ENCODE data around the gene LDLRAD4.

Gene LDLRAD4

DNA sequence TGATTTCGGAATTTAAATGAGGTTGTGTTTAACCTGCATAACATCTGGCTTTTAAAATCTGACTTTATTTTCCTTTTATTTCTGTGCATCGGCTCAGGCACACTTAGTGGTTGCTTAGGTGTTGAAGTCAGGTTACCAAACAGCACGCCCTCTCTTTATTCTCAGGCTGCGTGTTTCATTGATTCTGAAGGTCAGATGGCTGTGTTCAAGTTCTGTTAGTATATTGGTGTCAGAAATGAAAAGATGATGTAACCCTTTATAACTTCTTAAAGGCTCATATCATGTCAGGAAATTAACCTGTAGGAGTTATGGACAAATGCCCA is 246.5 kb downstream of the LDLRAD4 start:
- no peak overlapping the region for H3K23ac ChIP-seq (ENCODE audit: low read length in 2 of 2)
- H3K4me1 ChIP-seq (ENCODE audit: control insufficient read depth, insufficient read depth, low read depth, low read length), result no peaks in the 10 kb centered on the region
- no peak overlapping the region for H2BK120ac ChIP-seq (ENCODE audit: low read depth, low read length)
- no peak overlapping the region for H3K4ac ChIP-seq (ENCODE audit: low read depth in 1 of 2, low read length in 2 of 2)
- H3K27me3 ChIP-seq (ENCODE audit: control insufficient read depth in 1 of 2, insufficient read depth in 1 of 2, low read length in 2 of 2), result no peaks in the 10 kb centered on the region
- H4K8ac ChIP-seq (ENCODE audit: low read length), result no peak overlapping the region
- H3K18ac ChIP-seq (ENCODE audit: low read depth in 1 of 2, low read length in 2 of 2), result no peak overlapping the region
- H2BK12ac ChIP-seq (ENCODE audit: low read length in 2 of 2), result no peak overlapping the region
- H2AFZ ChIP-seq (ENCODE audit: low read depth, low read length), result no peak overlapping the region
- H3K14ac ChIP-seq (ENCODE audit: low read length in 2 of 2), result no peak overlapping the region
- H2BK15ac ChIP-seq (ENCODE audit: low read depth, poor library complexity, severe bottlenecking), result no peak overlapping the region
- no peak for DNase-seq
- 91% methylated on average over 4 of the region's 4 CpGs for WGBS
- no peaks in the 10 kb centered on the region for H3K79me1 ChIP-seq (replicated peaks; ENCODE audit: low read length, poor library complexity, severe bottlenecking)
- no peak overlapping the region for H4K91ac ChIP-seq (ENCODE audit: low read length)
- no peak overlapping the region for H3K27ac ChIP-seq (ENCODE audit: low read length, poor library complexity, severe bottlenecking)
- H3K4me3 ChIP-seq (ENCODE audit: insufficient read depth in 1 of 2, low read depth in 1 of 2, low read length in 2 of 2), result no peak overlapping the region
- H3K9ac ChIP-seq (ENCODE audit: low read length), result no peak overlapping the region
- no peak overlapping the region for H2BK5ac ChIP-seq (ENCODE audit: low read depth, low read length, poor library complexity, severe bottlenecking)
- H3K9me3 ChIP-seq (ENCODE audit: control insufficient read depth, low read length), result no peaks in the 10 kb centered on the region
- no peak overlapping the region for H2AK5ac ChIP-seq (ENCODE audit: low read length, severe bottlenecking)
- no peak overlapping the region for H3K4me2 ChIP-seq (ENCODE audit: low read length, poor library complexity, severe bottlenecking)
- H3K36me3 ChIP-seq (ENCODE audit: control insufficient read depth in 1 of 2, insufficient read depth in 2 of 2, low read depth in 1 of 2, low read length in 2 of 2), result no peaks in the 10 kb centered on the region

DNA sequence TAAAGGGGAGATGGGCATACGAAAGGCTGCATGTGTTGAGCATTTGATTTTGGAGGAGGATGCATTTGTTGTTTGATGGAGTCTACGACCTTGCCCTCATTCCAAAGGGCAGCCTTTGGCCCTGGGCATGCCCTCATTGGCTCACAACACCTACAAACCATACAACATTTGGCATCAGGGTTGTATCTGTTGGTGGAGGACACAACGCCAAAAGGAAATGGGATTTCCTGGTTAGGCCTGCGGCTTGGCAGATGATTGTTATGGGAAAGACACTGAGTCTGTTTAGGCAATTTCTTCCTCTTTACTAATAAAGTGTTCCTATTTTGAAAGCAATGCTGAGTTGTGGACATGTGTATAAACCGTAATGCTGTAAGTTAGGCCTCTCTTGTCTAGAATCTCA is 246.9 kb downstream of the LDLRAD4 start:
- no peak overlapping the region for H2BK5ac ChIP-seq (ENCODE audit: low read depth, low read length, poor library complexity, severe bottlenecking)

DNA sequence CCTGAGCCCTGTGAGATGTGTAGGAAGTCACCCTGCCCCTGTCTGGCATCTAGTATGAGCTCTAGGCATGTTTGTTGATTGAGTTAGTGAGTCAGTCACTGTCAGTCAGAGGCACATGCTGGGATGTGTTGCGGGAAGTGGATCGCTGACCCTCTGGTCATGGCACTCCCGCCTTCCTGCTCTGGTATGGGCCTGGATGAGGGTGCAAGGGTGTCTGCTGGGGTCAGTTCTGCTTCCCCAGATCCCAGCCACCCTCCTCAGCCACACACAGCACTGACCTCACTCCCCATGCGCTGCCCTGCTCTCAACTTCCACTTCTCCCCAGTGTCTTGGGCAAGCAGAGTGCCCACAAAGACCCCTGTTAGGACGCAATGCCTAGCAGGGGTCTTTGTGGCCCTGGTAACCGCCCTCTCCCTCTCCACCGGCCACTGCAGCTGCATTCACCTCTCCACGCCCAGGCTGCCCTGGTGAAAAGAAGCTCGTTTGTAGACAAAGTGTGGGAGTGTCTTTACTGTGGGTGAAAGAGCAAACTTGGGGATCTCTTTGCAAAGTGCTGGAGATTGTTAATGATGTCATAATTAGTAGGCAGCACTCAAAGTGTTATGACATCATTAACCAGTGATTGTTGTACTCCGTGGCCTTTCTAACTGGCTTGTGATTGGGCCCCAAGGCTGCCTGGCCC is 252.1 kb downstream of the LDLRAD4 start:
- H4K91ac ChIP-seq (ENCODE audit: low read length), result no peak overlapping the region
- H3K9me3 ChIP-seq (ENCODE audit: control insufficient read depth, low read length), result no peaks in the 10 kb centered on the region
- H2BK12ac ChIP-seq (ENCODE audit: low read length in 2 of 2), result no peak overlapping the region
- no peak overlapping the region for H2AFZ ChIP-seq (ENCODE audit: low read depth, low read length)
- no peak overlapping the region for H3K23ac ChIP-seq (ENCODE audit: low read length in 2 of 2)
- H3K4me2 ChIP-seq (ENCODE audit: low read length, poor library complexity, severe bottlenecking), result no peak overlapping the region
- no peak overlapping the region for H2AK5ac ChIP-seq (ENCODE audit: low read length, severe bottlenecking)
- peaks cover 2% of the 10 kb centered on the region for H3K4me1 ChIP-seq (ENCODE audit: control insufficient read depth, insufficient read depth, low read depth, low read length)
- no peak overlapping the region for H3K18ac ChIP-seq (ENCODE audit: low read depth in 1 of 2, low read length in 2 of 2)
- H2BK120ac ChIP-seq (ENCODE audit: low read depth, low read length), result no peak overlapping the region
- no peak overlapping the region for H2BK15ac ChIP-seq (ENCODE audit: low read depth, poor library complexity, severe bottlenecking)
- no peak overlapping the region for H3K4me3 ChIP-seq (ENCODE audit: insufficient read depth in 1 of 2, low read depth in 1 of 2, low read length in 2 of 2)
- no peak overlapping the region for H3K27ac ChIP-seq (ENCODE audit: low read length, poor library complexity, severe bottlenecking)
- no peaks in the 10 kb centered on the region for H3K79me1 ChIP-seq (replicated peaks; ENCODE audit: low read length, poor library complexity, severe bottlenecking)
- no peak overlapping the region for H2BK5ac ChIP-seq (ENCODE audit: low read depth, low read length, poor library complexity, severe bottlenecking)
- H3K9ac ChIP-seq (ENCODE audit: low read length), result no peak overlapping the region
- 87% methylated on average over 10 of the region's 10 CpGs for WGBS
- H3K36me3 ChIP-seq (ENCODE audit: control insufficient read depth in 1 of 2, insufficient read depth in 2 of 2, low read depth in 1 of 2, low read length in 2 of 2), result no peaks in the 10 kb centered on the region
- H3K4ac ChIP-seq (ENCODE audit: low read depth in 1 of 2, low read length in 2 of 2), result no peak overlapping the region
- H3K27me3 ChIP-seq (ENCODE audit: control insufficient read depth in 1 of 2, insufficient read depth in 1 of 2, low read length in 2 of 2), result peaks cover 0 to 10% of the 10 kb centered on the region in 2 experiments
- no peak overlapping the region for H4K8ac ChIP-seq (ENCODE audit: low read length)
- no peak overlapping the region for H3K14ac ChIP-seq (ENCODE audit: low read length in 2 of 2)
- no peak for DNase-seq

More for the DNA sequence above, 246.9 kb downstream of the LDLRAD4 start:
- H3K27ac ChIP-seq (ENCODE audit: low read length, poor library complexity, severe bottlenecking), result no peak overlapping the region
- H3K23ac ChIP-seq (ENCODE audit: low read length in 2 of 2), result no peak overlapping the region
- H2BK120ac ChIP-seq (ENCODE audit: low read depth, low read length), result no peak overlapping the region
- no peak overlapping the region for H4K91ac ChIP-seq (ENCODE audit: low read length)
- H3K36me3 ChIP-seq (ENCODE audit: control insufficient read depth in 1 of 2, insufficient read depth in 2 of 2, low read depth in 1 of 2, low read length in 2 of 2), result no peaks in the 10 kb centered on the region
- no peaks in the 10 kb centered on the region for H3K4me1 ChIP-seq (ENCODE audit: control insufficient read depth, insufficient read depth, low read depth, low read length)
- WGBS, result 87% methylated on average over 4 of the region's 5 CpGs
- no peaks in the 10 kb centered on the region for H3K79me1 ChIP-seq (replicated peaks; ENCODE audit: low read length, poor library complexity, severe bottlenecking)
- H3K4ac ChIP-seq (ENCODE audit: low read depth in 1 of 2, low read length in 2 of 2), result no peak overlapping the region
- no peak for DNase-seq
- peaks cover 0 to 1% of the 10 kb centered on the region in 2 experiments for H3K27me3 ChIP-seq (ENCODE audit: control insufficient read depth in 1 of 2, insufficient read depth in 1 of 2, low read length in 2 of 2)
- no peak overlapping the region for H3K4me2 ChIP-seq (ENCODE audit: low read length, poor library complexity, severe bottlenecking)
- no peak overlapping the region for H3K9ac ChIP-seq (ENCODE audit: low read length)
- no peak overlapping the region for H3K18ac ChIP-seq (ENCODE audit: low read depth in 1 of 2, low read length in 2 of 2)
- no peak overlapping the region for H3K4me3 ChIP-seq (ENCODE audit: insufficient read depth in 1 of 2, low read depth in 1 of 2, low read length in 2 of 2)
- no peak overlapping the region for H4K8ac ChIP-seq (ENCODE audit: low read length)
- no peak overlapping the region for H2BK12ac ChIP-seq (ENCODE audit: low read length in 2 of 2)
- no peak overlapping the region for H2AK5ac ChIP-seq (ENCODE audit: low read length, severe bottlenecking)
- no peak overlapping the region for H2BK15ac ChIP-seq (ENCODE audit: low read depth, poor library complexity, severe bottlenecking)
- H3K14ac ChIP-seq (ENCODE audit: low read length in 2 of 2), result no peak overlapping the region
- H2AFZ ChIP-seq (ENCODE audit: low read depth, low read length), result no peak overlapping the region
- H3K9me3 ChIP-seq (ENCODE audit: control insufficient read depth, low read length), result no peaks in the 10 kb centered on the region

DNA sequence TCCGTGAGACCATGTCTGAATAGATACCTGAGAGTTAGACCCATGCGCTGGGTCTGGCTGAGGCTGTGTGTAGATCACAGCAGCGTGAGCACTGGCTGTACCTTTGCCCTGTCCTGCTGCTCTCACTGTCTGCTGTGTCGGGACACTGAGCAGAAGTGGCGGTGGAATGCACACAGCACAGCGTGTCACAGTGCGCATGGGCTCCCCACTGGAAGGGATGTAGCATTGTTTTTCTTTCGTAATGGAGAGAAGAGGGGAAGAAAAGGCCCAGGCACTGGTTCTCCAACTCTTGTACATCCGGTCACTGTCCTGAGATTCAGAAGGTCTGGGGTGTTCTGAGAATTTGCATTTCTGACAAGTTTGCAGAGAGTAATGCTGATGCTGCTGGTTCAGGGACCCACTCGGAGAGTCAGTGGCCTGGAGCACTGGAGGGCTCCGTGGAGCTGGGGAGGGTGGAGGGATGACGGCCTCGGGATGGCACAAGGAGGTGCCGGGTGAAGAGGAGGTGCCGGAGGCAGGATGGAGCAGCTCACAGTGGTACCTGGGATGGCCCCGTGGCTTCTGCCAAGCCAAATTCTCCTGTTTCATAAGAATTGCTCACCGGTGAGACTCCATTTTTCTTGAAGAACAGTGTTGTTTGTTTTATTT is 252.8 kb downstream of the LDLRAD4 start:
- no peaks in the 10 kb centered on the region for H3K79me1 ChIP-seq (replicated peaks; ENCODE audit: low read length, poor library complexity, severe bottlenecking)
- H3K9me3 ChIP-seq (ENCODE audit: control insufficient read depth, low read length), result no peaks in the 10 kb centered on the region
- H2BK15ac ChIP-seq (ENCODE audit: low read depth, poor library complexity, severe bottlenecking), result no peak overlapping the region
- no peak overlapping the region for H2BK5ac ChIP-seq (ENCODE audit: low read depth, low read length, poor library complexity, severe bottlenecking)
- no peak overlapping the region for H2AFZ ChIP-seq (ENCODE audit: low read depth, low read length)
- no peak overlapping the region for H4K8ac ChIP-seq (ENCODE audit: low read length)
- peaks cover 0 to 10% of the 10 kb centered on the region in 2 experiments for H3K27me3 ChIP-seq (ENCODE audit: control insufficient read depth in 1 of 2, insufficient read depth in 1 of 2, low read length in 2 of 2)
- WGBS, result 86% methylated on average over 16 of the region's 17 CpGs
- no peak for DNase-seq
- no peak overlapping the region for H4K91ac ChIP-seq (ENCODE audit: low read length)
- no peak overlapping the region for H3K4me2 ChIP-seq (ENCODE audit: low read length, poor library complexity, severe bottlenecking)
- H2BK12ac ChIP-seq (ENCODE audit: low read length in 2 of 2), result no peak overlapping the region
- H3K36me3 ChIP-seq (ENCODE audit: control insufficient read depth in 1 of 2, insufficient read depth in 2 of 2, low read depth in 1 of 2, low read length in 2 of 2), result no peaks in the 10 kb centered on the region
- no peak overlapping the region for H3K14ac ChIP-seq (ENCODE audit: low read length in 2 of 2)
- no peak overlapping the region for H3K9ac ChIP-seq (ENCODE audit: low read length)
- no peak overlapping the region for H3K4me3 ChIP-seq (ENCODE audit: insufficient read depth in 1 of 2, low read depth in 1 of 2, low read length in 2 of 2)
- no peak overlapping the region for H3K27ac ChIP-seq (ENCODE audit: low read length, poor library complexity, severe bottlenecking)
- no peak overlapping the region for H2AK5ac ChIP-seq (ENCODE audit: low read length, severe bottlenecking)
- no peak overlapping the region for H3K23ac ChIP-seq (ENCODE audit: low read length in 2 of 2)
- H3K18ac ChIP-seq (ENCODE audit: low read depth in 1 of 2, low read length in 2 of 2), result no peak overlapping the region
- peaks cover 2% of the 10 kb centered on the region for H3K4me1 ChIP-seq (ENCODE audit: control insufficient read depth, insufficient read depth, low read depth, low read length)
- no peak overlapping the region for H2BK120ac ChIP-seq (ENCODE audit: low read depth, low read length)
- H3K4ac ChIP-seq (ENCODE audit: low read depth in 1 of 2, low read length in 2 of 2), result no peak overlapping the region

All from mesenchymal stem cell (in vitro differentiated cells and primary cell).